Sigmoid colon (tissue), 7 donors: ENCODE data around the gene CPLX1. TPM values are rescaled to one million over a fixed set of nuclear protein-coding genes. Genes with fewer than 3 reads are reported as not detected.
A peak's percentile ranks its signal among the peaks of the same experiment; 100 is the strongest.

Source experiments
- DNase-seq: peaks from one replicate; pipeline ENCODE4 v3.0.0-alpha.2; 2019
- H3K27ac ChIP-seq, 4 donors: fragments of 200-600 bp; sonication (generic); one replicate each; pipeline ENCODE4 v1.5.1; 2016 to 2019; ENCODE audit warnings: mild to moderate bottlenecking in 1 of 4
- H3K27me3 ChIP-seq, 3 donors: fragments of 200-600 bp; sonication (generic); one replicate each; pipeline ENCODE4 v1.5.1; 2019; ENCODE audit warnings: mild to moderate bottlenecking in 1 of 3
- H3K36me3 ChIP-seq, 4 donors: fragments of 200-600 bp; sonication (generic); one replicate each; pipeline ENCODE4 v1.5.1; 2016 to 2019
- H3K4me1 ChIP-seq, 4 donors: fragments of 200-600 bp; sonication (generic); one replicate each; pipeline ENCODE4 v1.5.1; 2017 to 2019
- H3K4me3 ChIP-seq, 4 donors: fragments of 200-600 bp; sonication (generic); one replicate each; pipeline ENCODE4 v1.5.1; 2017 to 2019; ENCODE audit warnings: mild to moderate bottlenecking in 2 of 4, moderate library complexity in 1 of 4
- H3K9me3 ChIP-seq, 4 donors: fragments of 200-600 bp in 3 of 4; sonication (generic) in 3 of 4; one replicate each; pipeline versions ENCODE4 v1.5.1 to v1.6.1; 2013 to 2019
- CTCF ChIP-seq, 4 experiments: fragments of 450-650 bp in 3 of 4; fragments of 200-600 bp in 1 of 4; IDR thresholded peaks; one replicate each; pipeline ENCODE4 v1.5.1; 2016 to 2019; ENCODE audit warnings: antibody characterized with exemption in 4 of 4, mild to moderate bottlenecking in 3 of 4, moderate library complexity in 2 of 4
- EP300 ChIP-seq, 4 donors: sonication (generic); formaldehyde crosslinking; IDR thresholded peaks; one replicate each; pipeline ENCODE4 v1.6.1; 2017; ENCODE audit warnings: antibody characterized with exemption in 4 of 4
- POLR2A ChIP-seq, 2 donors: fragments of 450-650 bp; IDR thresholded peaks; one replicate each; pipeline ENCODE4 v1.6.1; 2016; ENCODE audit warnings: antibody characterized with exemption in 2 of 2, mild to moderate bottlenecking in 2 of 2, moderate library complexity in 2 of 2
- POLR2AphosphoS5 ChIP-seq, 4 donors: sonication (generic); formaldehyde crosslinking; IDR thresholded peaks; one replicate each; pipeline ENCODE4 v1.6.1; 2017; ENCODE audit warnings: antibody characterized with exemption in 4 of 4
- WGBS, 2 donors: extraction: QIAGEN DNeasy Blood & Tissue Kit; methylation state at CpG; one replicate each; pipeline ENCODE4 v1.1.7; 2013; 5-methylcytosine and 5-hydroxymethylcytosine counted together
- intact Hi-C: fragments of 100-400 bp; cut with DNase I; formaldehyde crosslinking; loops from one replicate; pipeline ENCODE4 v1.15.1; 2023
- polyA plus RNA-seq, 3 donors: library from polyadenylated mRNA; stranded (reverse); fragments of 200-250 nt; gene quantifications; one replicate each; pipeline ENCODE4 v1.2.3, GENCODE V29; 2013
- total RNA-seq, 4 donors: library from RNA; depleted of rRNA; stranded (reverse); fragments of >200 nt; gene quantifications; one replicate each; pipeline ENCODE4 v1.1.0, GENCODE V29; 2016
- donor health status: healthy with polysubstance abuse.
- donor health status: Bipolar disorder and iron deficiency.
- donor health status: healthy.

CPLX1 gene
- total and polyA plus RNA-seq, 7 donors: 0.23 to 3.0 (median 0.49) TPM

- H3K4me3 ChIP-seq: no peak overlapping the region
- TF ChIP-seq EP300 (IDR thresholded peaks at IDR 0.05) (no peak), CTCF (IDR thresholded peaks at IDR 0.05) (no peak), POLR2AphosphoS5 (IDR thresholded peaks at IDR 0.05) (no peak), POLR2A (IDR thresholded peaks at IDR 0.05) (no peak)
- no peaks in the 10 kb centered on the region for H3K36me3 ChIP-seq
- 48 to 71% methylated on average over 18 of the region's 18 CpGs for WGBS, 2 donors
- H3K27me3 ChIP-seq: peaks cover 44 to 89% (median 58%) of the 10 kb centered on the region in 3 donors
- H3K4me1 ChIP-seq: peaks cover 0 to 31% (median 28%) of the 10 kb centered on the region in 4 donors
- intact Hi-C loops: no loop called here
- peak; percentile 64 for DNase-seq
- H3K27ac ChIP-seq: peak overlapping the region in 1 of 4 donors; percentile 73
- H3K9me3 ChIP-seq: no peaks in the 10 kb centered on the region
Observed at GRCh38 chr4:788636-789297, 37.2 kb downstream of the CPLX1 start.

DNA sequence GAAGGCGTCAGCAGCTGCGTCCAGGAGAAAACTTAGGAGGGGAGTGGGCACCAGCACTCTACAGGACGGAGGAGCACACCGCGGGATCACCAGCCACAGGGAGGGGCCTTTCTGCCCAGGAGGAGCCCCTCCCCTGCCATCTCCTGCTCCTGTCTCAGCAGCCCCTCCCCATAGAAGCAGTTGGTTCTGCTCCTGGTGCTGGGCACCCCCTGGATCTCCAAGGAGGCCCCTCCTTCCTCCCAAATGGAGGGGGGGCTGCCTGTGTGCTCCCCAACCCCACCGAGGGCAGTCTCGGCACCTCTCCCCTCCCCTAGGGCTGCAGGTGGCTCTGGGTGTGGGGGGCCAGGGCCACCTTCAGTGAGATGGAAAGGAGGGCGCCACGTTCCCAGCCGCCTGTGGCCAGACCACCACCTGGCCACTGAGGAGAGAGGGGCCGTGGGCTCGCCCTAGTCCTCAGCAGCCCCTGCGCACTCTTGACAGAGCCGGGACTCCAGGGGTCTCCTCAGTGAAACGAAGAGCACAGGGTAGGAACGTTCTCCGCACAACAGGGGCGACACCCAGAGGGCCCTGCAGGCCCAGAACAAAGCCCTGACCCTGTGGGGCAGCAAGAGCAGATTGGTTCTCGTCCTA lies 37.8 kb downstream of the CPLX1 start:
- Histone ChIP-seq H3K4me3 (no peak overlapping the region), H3K36me3 (no peaks in the 10 kb centered on the region), H3K27me3 (peaks cover 38 to 82% (median 52%) of the 10 kb centered on the region in 3 donors), H3K9me3 (no peaks in the 10 kb centered on the region), H3K4me1 (peaks cover 0 to 33% (median 29%) of the 10 kb centered on the region in 4 donors), H3K27ac (peak overlapping the region in 2 of 4 donors; percentile 4 to 73)
- peak; percentile 33 for DNase-seq
- TF ChIP-seq POLR2AphosphoS5 (IDR thresholded peaks at IDR 0.05) (no peak), EP300 (IDR thresholded peaks at IDR 0.05) (no peak), CTCF (IDR thresholded peaks at IDR 0.05) (no peak), POLR2A (IDR thresholded peaks at IDR 0.05) (no peak)
- 86 to 90% methylated on average over 19 of the region's 19 CpGs for WGBS, 2 donors
- intact Hi-C loops: no loop called here

- Histone ChIP-seq H3K4me3 (no peak overlapping the region), H3K27ac (peak overlapping the region in 2 of 4 donors; percentile 4 to 73), H3K4me1 (peaks cover 0 to 35% (median 31%) of the 10 kb centered on the region in 4 donors), H3K36me3 (no peaks in the 10 kb centered on the region), H3K9me3 (no peaks in the 10 kb centered on the region), H3K27me3 (peaks cover 33 to 77% (median 46%) of the 10 kb centered on the region in 3 donors)
- 70 to 83% methylated on average over 16 of the region's 16 CpGs for WGBS, 2 donors
- no peak for TF ChIP-seq POLR2A (IDR thresholded peaks at IDR 0.05)
- intact Hi-C loops: no loop called here
- DNase-seq: peak; percentile 51
Observed at GRCh38 chr4:787561-787981, 38.4 kb downstream of the CPLX1 start.

DNA sequence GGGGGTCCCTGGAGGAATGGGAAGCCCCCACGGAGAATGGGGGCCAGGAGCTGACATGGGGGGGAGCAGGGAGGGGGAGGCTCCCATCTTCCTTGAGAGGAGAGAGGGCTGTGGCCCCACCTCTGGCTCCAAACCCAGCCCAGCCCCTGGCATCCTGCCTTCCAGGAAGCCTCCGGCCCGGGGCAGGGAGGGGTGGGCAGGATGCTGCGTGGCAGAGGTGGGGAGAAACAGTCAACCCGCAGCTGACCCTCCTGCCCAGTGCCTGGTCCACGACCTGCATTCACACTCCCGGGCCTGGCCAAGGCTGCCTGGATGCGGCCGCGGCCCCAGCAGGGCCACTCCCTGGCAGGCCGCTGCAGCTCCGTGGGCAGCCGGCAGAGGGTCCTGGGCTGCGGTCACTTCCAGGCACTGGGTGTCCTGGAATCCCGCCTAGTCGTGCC lies 39.0 kb downstream of the CPLX1 start:
- peak; percentile 65 for DNase-seq
- peak overlapping the region in 3 of 4 donors; percentile 32 to 45 (median 41) for H3K4me3 ChIP-seq
- H3K27ac ChIP-seq: peak overlapping the region; percentile 18 to 73 (median 47)
- peaks cover 28 to 70% (median 39%) of the 10 kb centered on the region in 3 donors for H3K27me3 ChIP-seq
- no peak for TF ChIP-seq CTCF (IDR thresholded peaks at IDR 0.05)
- TF ChIP-seq POLR2A (IDR thresholded peaks at IDR 0.05): no peak
- no peak for TF ChIP-seq EP300 (IDR thresholded peaks at IDR 0.05)
- TF ChIP-seq POLR2AphosphoS5 (IDR thresholded peaks at IDR 0.05): peak in 1 of 4 donors; percentile 43
- peaks cover 0 to 33% (median 28%) of the 10 kb centered on the region in 4 donors for H3K4me1 ChIP-seq
- no peaks in the 10 kb centered on the region for H3K36me3 ChIP-seq
- intact Hi-C loops: no loop called here
- no peaks in the 10 kb centered on the region for H3K9me3 ChIP-seq
- 6 to 39% methylated on average over 16 of the region's 16 CpGs for WGBS, 2 donors

DNA sequence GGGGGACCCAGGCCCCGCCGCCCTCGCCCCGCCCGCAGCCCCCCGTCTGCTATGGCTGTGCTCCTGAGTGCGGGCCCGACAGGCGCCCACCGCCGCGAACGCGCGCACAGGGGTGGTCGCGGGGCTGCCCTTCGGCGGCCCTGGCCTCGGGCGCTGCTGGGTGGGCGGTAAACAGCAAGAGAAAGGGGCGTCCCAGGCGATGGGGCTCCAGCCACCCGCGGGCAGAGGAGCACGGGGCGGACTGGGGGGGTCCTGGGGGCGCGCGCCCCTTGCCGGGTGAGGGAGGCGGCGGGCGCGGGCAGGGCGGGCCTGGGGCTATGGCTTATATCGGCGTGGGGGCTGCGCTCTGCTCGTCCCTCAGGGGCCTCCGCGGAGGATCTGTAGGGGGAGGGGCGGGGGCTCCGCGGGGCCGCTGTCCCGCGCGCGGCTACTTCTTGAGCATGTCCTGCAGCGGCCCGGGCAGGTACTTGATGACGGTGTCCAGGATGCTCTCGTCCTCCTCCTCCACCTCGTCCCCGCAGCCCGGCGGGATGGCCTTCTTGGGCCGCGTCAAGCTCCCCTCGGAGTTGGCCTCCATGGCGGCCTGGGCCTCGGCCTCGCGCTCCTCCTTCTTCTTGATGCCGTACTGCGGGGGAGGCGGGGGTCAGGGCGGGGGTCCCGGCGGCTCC lies 39.7 kb downstream of the CPLX1 start:
- H3K36me3 ChIP-seq: no peaks in the 10 kb centered on the region
- peaks cover 23 to 63% (median 33%) of the 10 kb centered on the region in 3 donors for H3K27me3 ChIP-seq
- DNase-seq: peak; percentile 70
- H3K4me1 ChIP-seq: peaks cover 0 to 33% (median 26%) of the 10 kb centered on the region in 4 donors
- no peak for TF ChIP-seq POLR2A (IDR thresholded peaks at IDR 0.05)
- peak overlapping the region; percentile 18 to 73 (median 47) for H3K27ac ChIP-seq
- H3K9me3 ChIP-seq: no peaks in the 10 kb centered on the region
- H3K4me3 ChIP-seq: peak overlapping the region; percentile 5 to 45 (median 36)
- 5 to 7% methylated on average over 72 of the region's 72 CpGs for WGBS, 2 donors
- intact Hi-C loops: no loop called here
